HepG2 (cell line): ENCODE results near the gene SRC. TPM values are rescaled to one million over a fixed set of nuclear protein-coding genes. Genes with fewer than 3 reads are reported as not detected.
A peak's percentile ranks its signal among the peaks of the same experiment; 100 is the strongest.

Source experiments
- AHR ChIP-seq: IDR thresholded peaks from 2 replicates; pipeline ENCODE4 v1.6.1; 2018; ENCODE audit warnings: missing genetic modification reagents, missing compliant biosample characterization
- CENPX ChIP-seq: sonication (generic); formaldehyde crosslinking; IDR thresholded peaks from 2 replicates; pipeline ENCODE4 v1.9.0; 2021; ENCODE audit warnings: mild to moderate bottlenecking, missing genetic modification reagents, moderate library complexity
- DRAP1 ChIP-seq: IDR thresholded peaks from 2 replicates; pipeline ENCODE4 v1.6.1; 2016; ENCODE audit warnings: missing genetic modification reagents, missing compliant biosample characterization
- HOXA7 ChIP-seq: sonication (generic); formaldehyde crosslinking; IDR thresholded peaks from 2 replicates; pipeline ENCODE4 v1.8.1; 2022; ENCODE audit warnings: mild to moderate bottlenecking, missing genetic modification reagents, moderate library complexity
- KAT7 ChIP-seq: IDR thresholded peaks from 2 replicates; pipeline ENCODE4 v1.6.1; 2018; ENCODE audit warnings: borderline replicate concordance, missing compliant biosample characterization
- MED8 ChIP-seq: sonication (generic); formaldehyde crosslinking; IDR thresholded peaks from 2 replicates; pipeline ENCODE4 v1.8.1; 2023; ENCODE audit warnings: mild to moderate bottlenecking, missing genetic modification reagents; ENCODE audit not compliant: insufficient replicate concordance
- RELA ChIP-seq: sonication (generic); formaldehyde crosslinking; IDR thresholded peaks from 2 replicates; pipeline ENCODE4 v1.4.0; 2020; ENCODE audit warnings: missing genetic modification reagents
- XBP1 ChIP-seq: sonication (generic); formaldehyde crosslinking; IDR thresholded peaks from 2 replicates; pipeline ENCODE4 v1.5.0; 2020; ENCODE audit warnings: missing genetic modification reagents
- ZFYVE20 ChIP-seq: sonication (generic); formaldehyde crosslinking; IDR thresholded peaks from 2 replicates; pipeline ENCODE4 v1.8.0; 2023; ENCODE audit warnings: low read depth, mild to moderate bottlenecking, moderate library complexity, missing genetic modification reagents, borderline replicate concordance
- ZNF205 ChIP-seq: IDR thresholded peaks from 2 replicates; pipeline ENCODE4 v1.6.1; 2018; ENCODE audit warnings: missing biosample characterization, missing genetic modification reagents
- ZNF343 ChIP-seq: sonication (generic); formaldehyde crosslinking; IDR thresholded peaks from 2 replicates; pipeline ENCODE4 v1.4.0; 2020; ENCODE audit warnings: mild to moderate bottlenecking, missing genetic modification reagents
- ZNF740 ChIP-seq: sonication (generic); formaldehyde crosslinking; IDR thresholded peaks from 2 replicates; pipeline ENCODE4 v1.4.0; 2020; ENCODE audit warnings: missing genetic modification reagents
- ZNF816 ChIP-seq: sonication (generic); formaldehyde crosslinking; IDR thresholded peaks from 2 replicates; pipeline ENCODE4 v1.8.0; 2022; ENCODE audit warnings: missing genetic modification reagents, mild to moderate bottlenecking, borderline replicate concordance
- polyA plus RNA-seq, 8 experiments: library from polyadenylated mRNA; depleted of rRNA in 3 of 8; stranded (reverse) in 7 of 8; unstranded in 1 of 8; fragments of >200 nt; fragmentation: Illumina TruSeq in 4 of 8; extraction: Trizol in 4 of 8; gene quantifications; 2 replicates each; pipeline versions ENCODE4 v1.2.1 to v1.2.3, GENCODE V29; 2011 to 2016; ENCODE audit warnings: low read depth in 4 of 8, missing spikeins in 1 of 8, mixed read lengths in 1 of 8; ENCODE audit not compliant: insufficient read depth in 1 of 8
- total RNA-seq, 5 experiments: library from RNA; depleted of rRNA; stranded (reverse); fragments of >200 nt; fragmentation: Illumina TruSeq; extraction: Trizol; gene quantifications; 2 replicates each; pipeline ENCODE4 v1.2.3, GENCODE V29; 2016; ENCODE audit warnings: low read depth in 1 of 5
- TF ChIP-seq, protein P1 (sequence below): sonication (generic); formaldehyde crosslinking; IDR thresholded peaks from 2 replicates; pipeline ENCODE4 v1.4.0; 2020; ENCODE audit warnings: missing genetic modification reagents, low read depth, mild to moderate bottlenecking, borderline replicate concordance
- TF ChIP-seq, protein P2 (sequence below): sonication (generic); formaldehyde crosslinking; IDR thresholded peaks from 2 replicates; pipeline ENCODE4 v1.5.0; 2020; ENCODE audit warnings: mild to moderate bottlenecking, missing genetic modification reagents, borderline replicate concordance
- TF ChIP-seq, protein P3 (sequence below): sonication (generic); formaldehyde crosslinking; IDR thresholded peaks from 2 replicates; pipeline ENCODE4 v1.4.0; 2020; ENCODE audit warnings: missing genetic modification reagents
- TF ChIP-seq, protein P4 (sequence below): IDR thresholded peaks from 2 replicates; pipeline ENCODE4 v1.6.1; 2016; ENCODE audit warnings: missing compliant biosample characterization, missing genetic modification reagents, borderline replicate concordance

Gene SRC
- total and polyA plus RNA-seq, 2 of the 13 experiments (the other 11 are each of a cell fraction or from before 2014, with no cell fraction given) = 54.7 to 192 TPM

DNA sequence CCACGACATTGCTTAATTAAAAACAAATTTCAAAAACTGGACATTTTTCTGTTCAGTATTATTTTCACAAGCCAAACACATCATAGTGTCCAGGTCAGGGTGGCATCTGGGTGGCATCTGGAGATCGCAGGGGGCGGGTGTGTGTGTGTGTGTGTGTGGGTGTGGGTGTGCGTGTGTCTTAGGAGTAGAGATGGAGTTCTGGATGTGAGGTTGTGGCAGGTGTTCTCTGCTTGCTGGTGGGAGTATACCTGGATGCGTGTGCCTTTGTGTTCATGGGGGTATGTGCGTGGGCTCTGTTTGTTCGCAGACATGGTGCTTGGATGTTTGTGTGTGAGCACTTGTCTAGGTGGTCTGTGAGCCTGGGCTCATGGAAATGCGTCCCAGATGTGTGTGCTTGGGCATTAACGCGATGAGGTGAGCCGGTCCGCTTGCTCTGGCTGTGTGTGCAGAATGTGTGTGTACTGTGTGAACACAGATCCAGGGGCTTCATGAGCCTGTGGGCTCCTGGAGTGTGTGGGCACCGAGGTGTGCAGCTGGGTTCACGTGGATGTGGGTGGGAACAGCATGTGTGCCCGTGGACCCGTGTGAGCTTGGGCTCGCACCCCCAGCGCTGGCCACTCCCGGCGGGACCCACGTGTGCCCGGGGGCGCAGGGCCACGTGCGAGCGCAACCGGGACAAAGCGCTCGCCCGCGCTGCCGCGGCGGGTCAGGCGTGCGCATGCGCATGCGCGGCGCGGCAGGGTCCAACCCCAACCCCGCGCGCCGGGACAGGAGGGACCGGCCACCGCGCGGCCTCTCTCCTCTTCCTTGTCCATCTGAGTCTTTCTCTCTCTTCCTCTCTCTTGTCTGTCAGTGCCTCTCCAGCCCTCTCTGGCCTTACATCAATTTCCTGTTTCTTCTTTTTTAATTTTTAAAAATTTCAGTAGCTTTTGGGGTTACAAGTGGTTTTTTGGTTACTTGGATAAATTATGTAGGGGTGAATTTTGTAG is 60.4 kb downstream of the SRC start (continued):
- TF ChIP-seq RELA (CRISPR knock-in tag) = no peak
- no peak for TF ChIP-seq CENPX
- TF ChIP-seq XBP1 (CRISPR knock-in tag) = no peak
- no peak for TF ChIP-seq DRAP1
- no peak for TF ChIP-seq MED8 (CRISPR knock-in tag)
- TF ChIP-seq, protein P1, sequence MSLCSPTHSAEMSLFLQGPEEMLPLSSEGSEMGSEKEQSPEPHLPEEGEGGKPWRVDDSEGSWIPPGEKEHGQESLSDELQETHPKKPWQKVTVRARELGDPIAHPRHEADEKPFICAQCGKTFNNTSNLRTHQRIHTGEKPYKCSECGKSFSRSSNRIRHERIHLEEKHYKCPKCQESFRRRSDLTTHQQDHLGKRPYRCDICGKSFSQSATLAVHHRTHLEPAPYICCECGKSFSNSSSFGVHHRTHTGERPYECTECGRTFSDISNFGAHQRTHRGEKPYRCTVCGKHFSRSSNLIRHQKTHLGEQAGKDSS (CRISPR knock-in tag) = peak; percentile 89; the same call in 1 of the 2 replicates
- TF ChIP-seq, protein P2, sequence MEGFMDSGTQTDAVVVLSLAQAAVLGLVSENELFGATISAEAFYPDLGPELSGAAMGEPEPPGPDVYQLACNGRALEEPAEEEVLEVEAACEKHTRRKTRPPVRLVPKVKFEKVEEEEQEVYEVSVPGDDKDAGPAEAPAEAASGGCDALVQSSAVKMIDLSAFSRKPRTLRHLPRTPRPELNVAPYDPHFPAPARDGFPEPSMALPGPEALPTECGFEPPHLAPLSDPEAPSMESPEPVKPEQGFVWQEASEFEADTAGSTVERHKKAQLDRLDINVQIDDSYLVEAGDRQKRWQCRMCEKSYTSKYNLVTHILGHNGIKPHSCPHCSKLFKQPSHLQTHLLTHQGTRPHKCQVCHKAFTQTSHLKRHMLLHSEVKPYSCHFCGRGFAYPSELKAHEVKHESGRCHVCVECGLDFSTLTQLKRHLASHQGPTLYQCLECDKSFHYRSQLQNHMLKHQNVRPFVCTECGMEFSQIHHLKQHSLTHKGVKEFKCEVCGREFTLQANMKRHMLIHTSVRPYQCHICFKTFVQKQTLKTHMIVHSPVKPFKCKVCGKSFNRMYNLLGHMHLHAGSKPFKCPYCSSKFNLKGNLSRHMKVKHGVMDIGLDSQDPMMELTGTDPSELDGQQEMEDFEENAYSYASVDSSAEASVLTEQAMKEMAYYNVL (CRISPR knock-in tag) = no peak
- TF ChIP-seq ZNF343 (CRISPR knock-in tag) = peak; percentile 95
- TF ChIP-seq, protein P3, sequence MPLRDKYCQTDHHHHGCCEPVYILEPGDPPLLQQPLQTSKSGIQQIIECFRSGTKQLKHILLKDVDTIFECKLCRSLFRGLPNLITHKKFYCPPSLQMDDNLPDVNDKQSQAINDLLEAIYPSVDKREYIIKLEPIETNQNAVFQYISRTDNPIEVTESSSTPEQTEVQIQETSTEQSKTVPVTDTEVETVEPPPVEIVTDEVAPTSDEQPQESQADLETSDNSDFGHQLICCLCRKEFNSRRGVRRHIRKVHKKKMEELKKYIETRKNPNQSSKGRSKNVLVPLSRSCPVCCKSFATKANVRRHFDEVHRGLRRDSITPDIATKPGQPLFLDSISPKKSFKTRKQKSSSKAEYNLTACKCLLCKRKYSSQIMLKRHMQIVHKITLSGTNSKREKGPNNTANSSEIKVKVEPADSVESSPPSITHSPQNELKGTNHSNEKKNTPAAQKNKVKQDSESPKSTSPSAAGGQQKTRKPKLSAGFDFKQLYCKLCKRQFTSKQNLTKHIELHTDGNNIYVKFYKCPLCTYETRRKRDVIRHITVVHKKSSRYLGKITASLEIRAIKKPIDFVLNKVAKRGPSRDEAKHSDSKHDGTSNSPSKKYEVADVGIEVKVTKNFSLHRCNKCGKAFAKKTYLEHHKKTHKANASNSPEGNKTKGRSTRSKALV (CRISPR knock-in tag) = peak; percentile 73
- no peak for TF ChIP-seq ZNF816 (CRISPR knock-in tag)
- peak; percentile 99 for TF ChIP-seq ZNF205 (CRISPR knock-in tag)
- peak; percentile 97 for TF ChIP-seq ZFYVE20 (CRISPR knock-in tag)
- TF ChIP-seq, protein P4, sequence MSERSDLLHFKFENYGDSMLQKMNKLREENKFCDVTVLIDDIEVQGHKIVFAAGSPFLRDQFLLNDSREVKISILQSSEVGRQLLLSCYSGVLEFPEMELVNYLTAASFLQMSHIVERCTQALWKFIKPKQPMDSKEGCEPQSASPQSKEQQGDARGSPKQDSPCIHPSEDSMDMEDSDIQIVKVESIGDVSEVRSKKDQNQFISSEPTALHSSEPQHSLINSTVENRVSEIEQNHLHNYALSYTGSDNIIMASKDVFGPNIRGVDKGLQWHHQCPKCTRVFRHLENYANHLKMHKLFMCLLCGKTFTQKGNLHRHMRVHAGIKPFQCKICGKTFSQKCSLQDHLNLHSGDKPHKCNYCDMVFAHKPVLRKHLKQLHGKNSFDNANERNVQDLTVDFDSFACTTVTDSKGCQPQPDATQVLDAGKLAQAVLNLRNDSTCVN (CRISPR knock-in tag) = peak; percentile 77
- peak; percentile 59; the same call in 1 of the 2 replicates for TF ChIP-seq ZNF740 (CRISPR knock-in tag)
- 0 out of 2 replicates have a peak, but pooled peaks have one; percentile 66 for TF ChIP-seq KAT7 (CRISPR knock-in tag)
- no peak for TF ChIP-seq HOXA7 (CRISPR knock-in tag)
- TF ChIP-seq AHR (CRISPR knock-in tag) = peak; percentile 91; the same call in 1 of the 2 replicates
